Kidney (tissue), 14 donors: ENCODE measurements around the gene RPTOR. TPM values are rescaled to one million over a fixed set of nuclear protein-coding genes. Genes with fewer than 3 reads are reported as not detected.

Experiments used
- DNase-seq, 5 donors: peaks; one replicate each; pipeline ENCODE4 v3.0.0-alpha.2; 2013 to 2020
- FAIRE-seq: peaks from 2 replicates; lab custom pipeline; 2012; peaks lifted over from hg19 to GRCh38; lab: Jason Lieb, UNC
- H3K27ac ChIP-seq, 2 donors: one replicate each; pipeline ENCODE4 v1.7.0; 2013; ENCODE audit warnings: low read depth in 2 of 2, low read length in 2 of 2, inconsistent platforms in 1 of 2
- H3K27me3 ChIP-seq: one replicate; pipeline ENCODE4 v1.7.1; 2013; ENCODE audit warnings: low read length, inconsistent platforms; ENCODE audit not compliant: control insufficient read depth, insufficient read depth
- H3K36me3 ChIP-seq, 3 donors: one replicate each; pipeline versions ENCODE4 v1.7.0 to v1.7.1; 2013; ENCODE audit warnings: low read length in 3 of 3, control low read depth in 1 of 3, inconsistent platforms in 1 of 3; ENCODE audit not compliant: insufficient read depth in 3 of 3, control insufficient read depth in 2 of 3
- H3K4me1 ChIP-seq, 3 donors: one replicate each; pipeline versions ENCODE4 v1.7.0 to v1.7.1; 2013; ENCODE audit warnings: low read length in 3 of 3, inconsistent platforms in 1 of 3, low read depth in 1 of 3; ENCODE audit not compliant: control insufficient read depth in 2 of 3, insufficient read depth in 2 of 3
- H3K4me3 ChIP-seq, 3 donors: one replicate each; pipeline versions ENCODE4 v1.7.0 to v1.8.1; 2013; ENCODE audit warnings: low read length in 3 of 3, control low read depth in 1 of 3, inconsistent platforms in 1 of 3
- H3K9ac ChIP-seq, 3 donors: one replicate each; pipeline versions ENCODE4 v1.7.0 to v1.7.1; 2013; ENCODE audit warnings: low read length in 3 of 3, control low read depth in 1 of 3, inconsistent platforms in 1 of 3
- H3K9me3 ChIP-seq, 3 donors: one replicate each; pipeline versions ENCODE4 v1.7.0 to v1.7.1; 2013; ENCODE audit warnings: low read length in 3 of 3, control low read depth in 1 of 3, inconsistent platforms in 1 of 3; ENCODE audit not compliant: control insufficient read depth in 2 of 3, insufficient read depth in 1 of 3
- CTCF ChIP-seq: IDR thresholded peaks from 3 replicates; pipeline ENCODE4 v1.5.1; 2012; ENCODE audit warnings: mild to moderate bottlenecking, moderate library complexity, borderline replicate concordance; ENCODE audit not compliant: insufficient read depth; ENCODE audit errors: extremely low read depth
- intact Hi-C: fragments of 100-400 bp; cut with DNase I; formaldehyde crosslinking; loops from one replicate; pipeline ENCODE4 v1.11.1; 2022
- polyA plus RNA-seq: library from polyadenylated mRNA; stranded (reverse); fragments of 350-450 nt; fragmentation: Illumina TruSeq; extraction: RNeasy Lipid Tissue Mini Kit (QIAGEN cat#74804); gene quantifications from one replicate; pipeline ENCODE4 v1.2.3, GENCODE V29; 2014; ENCODE audit warnings: low read depth, low replicate concordance; ENCODE audit not compliant: insufficient read depth
- total RNA-seq: library from RNA; stranded (reverse); fragmentation: NEBNext Ultra II Directional; extraction: Animal tissue kit (Norgen Biotek cat#: 25700); gene quantifications from one replicate; pipeline ENCODE4 v1.2.1, GENCODE V29; 2021
- donor health status: control.
- donor health status: control.
- donor health status: control.
- donor health status: control.
- donor health status: control.
- donor health status: DM: yes; HTN: yes; CAD: no.
- donor health status: Normal renal cell carcinoma (clear cell type).

Gene RPTOR
- total and polyA plus RNA-seq, 2 donors from 2014 or later, result 5.5 to 37.6 TPM

GRCh38 chr17:80817861-80818260, 273.2 kb downstream of the RPTOR start:
- H3K36me3 ChIP-seq, result peaks cover 0 to 4% (median 3%) of the 10 kb centered on the region in 3 donors
- no peak for TF ChIP-seq CTCF
- DNase-seq (peak in 1 of 5 donors; percentile 31), FAIRE-seq (no peak)
- no peak overlapping the region for H3K4me3 ChIP-seq
- H3K9ac ChIP-seq, result no peak overlapping the region
- H3K4me1 ChIP-seq, result no peaks in the 10 kb centered on the region
- H3K27ac ChIP-seq, result no peak overlapping the region
- no peaks in the 10 kb centered on the region for H3K9me3 ChIP-seq
- intact Hi-C loops, result no loop called here
- H3K27me3 ChIP-seq, result no peaks in the 10 kb centered on the region

GRCh38 chr17:80818871-80819270, 274.2 kb downstream of the RPTOR start:
- DNase-seq, result peak in 2 of 5 donors; percentile 13 to 33
- no peaks in the 10 kb centered on the region for H3K4me1 ChIP-seq
- peaks cover 3 to 4% (median 4%) of the 10 kb centered on the region in 3 donors for H3K36me3 ChIP-seq
- no peak overlapping the region for H3K9ac ChIP-seq
- no peaks in the 10 kb centered on the region for H3K9me3 ChIP-seq
- no peak overlapping the region for H3K27ac ChIP-seq
- no peak for FAIRE-seq
- H3K4me3 ChIP-seq, result no peak overlapping the region
- H3K27me3 ChIP-seq, result no peaks in the 10 kb centered on the region
- intact Hi-C loops, result no loop called here
- no peak for TF ChIP-seq CTCF

- Histone ChIP-seq H3K4me1 (no peaks in the 10 kb centered on the region), H3K9ac (no peak overlapping the region), H3K4me3 (no peak overlapping the region), H3K9me3 (no peaks in the 10 kb centered on the region), H3K27ac (no peak overlapping the region), H3K27me3 (no peaks in the 10 kb centered on the region), H3K36me3 (peaks cover 3 to 4% (median 4%) of the 10 kb centered on the region in 3 donors)
- TF ChIP-seq CTCF, result no peak
- no peak for FAIRE-seq
- intact Hi-C loops, result no loop called here
- peak in 2 of 5 donors; percentile 30 to 64 for DNase-seq
These were observed 275.0 kb downstream of the RPTOR start for GRCh38 chr17:80819422-80820164.

- Histone ChIP-seq H3K36me3 (peaks cover 3 to 4% (median 4%) of the 10 kb centered on the region in 3 donors), H3K27ac (no peak overlapping the region), H3K4me3 (no peak overlapping the region), H3K27me3 (no peaks in the 10 kb centered on the region), H3K9ac (no peak overlapping the region), H3K9me3 (no peaks in the 10 kb centered on the region), H3K4me1 (no peaks in the 10 kb centered on the region)
- intact Hi-C loops, result no loop called here
- TF ChIP-seq CTCF, result no peak
- DNase-seq (peak in 2 of 5 donors; percentile 44 to 50), FAIRE-seq (no peak)
These were observed 275.7 kb downstream of the RPTOR start for GRCh38 chr17:80820331-80820730.
